ENCODE results near the gene CD99L2.

CD99L2 gene

GRCh38 chrX:150719621-150720020 is 178.8 kb downstream of the CD99L2 start:
- TF ChIP-seq CSRNP3 (CRISPR knock-in tag; IDR thresholded peaks at IDR 0.05) (no peak), CSDC2 (CRISPR knock-in tag; IDR thresholded peaks at IDR 0.05) (no peak)
- ATAC-seq: no peak
